GM18868 (cell line): ENCODE data around the gene TMEM39A.

Source experiments
- ATAC-seq: cut with Tn5 transposase; IDR thresholded peaks from one replicate; pipeline ENCODE4 v1.9.1; 2021; ENCODE audit warnings: mild to moderate bottlenecking, moderate library complexity; ENCODE audit not compliant: unreplicated experiment

Gene TMEM39A

GRCh38 chr3:119457246-119457645 is 6.2 kb downstream of the TMEM39A start:
- no peak for ATAC-seq

GRCh38 chr3:119456469-119456868 is 6.9 kb downstream of the TMEM39A start:
- no peak for ATAC-seq

- ATAC-seq, result no peak
Measured at GRCh38 chr3:119453822-119454221, 9.6 kb downstream of the TMEM39A start.

- ATAC-seq, result no peak
Measured at GRCh38 chr3:119444590-119444989, 18.8 kb downstream of the TMEM39A start.

GRCh38 chr3:119443179-119443578 is 20.2 kb downstream of the TMEM39A start:
- no peak for ATAC-seq

GRCh38 chr3:119437691-119438258 is 25.6 kb downstream of the TMEM39A start:
- no peak for ATAC-seq

- ATAC-seq, result no peak
Measured at GRCh38 chr3:119436977-119437376, 26.4 kb downstream of the TMEM39A start.

GRCh38 chr3:119434703-119435102 is 28.7 kb downstream of the TMEM39A start:
- no peak for ATAC-seq

- ATAC-seq, result no peak
Measured at GRCh38 chr3:119433613-119434325, 29.6 kb downstream of the TMEM39A start.

GRCh38 chr3:119428538-119428937 is 34.9 kb downstream of the TMEM39A start:
- no peak for ATAC-seq

- ATAC-seq, result no peak
Measured at GRCh38 chr3:119427669-119428068, 35.7 kb downstream of the TMEM39A start.

- ATAC-seq, result no peak
Measured at GRCh38 chr3:119420196-119420595, 43.2 kb downstream of the TMEM39A start.

GRCh38 chr3:119418641-119419040 is 44.8 kb downstream of the TMEM39A start:
- no peak for ATAC-seq

GRCh38 chr3:119417771-119418512 is 45.5 kb downstream of the TMEM39A start:
- ATAC-seq, result no peak

- ATAC-seq, result no peak
Measured at GRCh38 chr3:119416873-119417272, 46.5 kb downstream of the TMEM39A start.

- no peak for ATAC-seq
Measured at GRCh38 chr3:119413603-119414280, 49.7 kb downstream of the TMEM39A start.

- no peak for ATAC-seq
Measured at GRCh38 chr3:119409844-119410243, 53.6 kb downstream of the TMEM39A start.

- ATAC-seq, result peak; percentile 80
Measured at GRCh38 chr3:119408243-119408950, 55.0 kb downstream of the TMEM39A start.

- no peak for ATAC-seq
Measured at GRCh38 chr3:119405315-119405714, 58.1 kb downstream of the TMEM39A start.

GRCh38 chr3:119403201-119403600 is 60.2 kb downstream of the TMEM39A start:
- ATAC-seq, result no peak

GRCh38 chr3:119402791-119403190 is 60.6 kb downstream of the TMEM39A start:
- ATAC-seq, result no peak
